GM10266 (cell line): ENCODE results near the gene PCDH7.

Experiments
- DNase-seq: peaks from one replicate; pipeline ENCODE4 v3.0.0; 2012; ENCODE audit errors: extremely low spot score
- CTCF ChIP-seq: IDR thresholded peaks from 2 replicates; pipeline ENCODE4 v1.5.1; 2012; ENCODE audit warnings: mild to moderate bottlenecking, low read depth; ENCODE audit not compliant: control insufficient read depth, insufficient read depth; ENCODE audit errors: missing control alignments

Gene PCDH7

GRCh38 chr4:30722092-30722358, 1.9 kb downstream of the PCDH7 start:
- TF ChIP-seq CTCF: no peak
- no peak for DNase-seq

DNA sequence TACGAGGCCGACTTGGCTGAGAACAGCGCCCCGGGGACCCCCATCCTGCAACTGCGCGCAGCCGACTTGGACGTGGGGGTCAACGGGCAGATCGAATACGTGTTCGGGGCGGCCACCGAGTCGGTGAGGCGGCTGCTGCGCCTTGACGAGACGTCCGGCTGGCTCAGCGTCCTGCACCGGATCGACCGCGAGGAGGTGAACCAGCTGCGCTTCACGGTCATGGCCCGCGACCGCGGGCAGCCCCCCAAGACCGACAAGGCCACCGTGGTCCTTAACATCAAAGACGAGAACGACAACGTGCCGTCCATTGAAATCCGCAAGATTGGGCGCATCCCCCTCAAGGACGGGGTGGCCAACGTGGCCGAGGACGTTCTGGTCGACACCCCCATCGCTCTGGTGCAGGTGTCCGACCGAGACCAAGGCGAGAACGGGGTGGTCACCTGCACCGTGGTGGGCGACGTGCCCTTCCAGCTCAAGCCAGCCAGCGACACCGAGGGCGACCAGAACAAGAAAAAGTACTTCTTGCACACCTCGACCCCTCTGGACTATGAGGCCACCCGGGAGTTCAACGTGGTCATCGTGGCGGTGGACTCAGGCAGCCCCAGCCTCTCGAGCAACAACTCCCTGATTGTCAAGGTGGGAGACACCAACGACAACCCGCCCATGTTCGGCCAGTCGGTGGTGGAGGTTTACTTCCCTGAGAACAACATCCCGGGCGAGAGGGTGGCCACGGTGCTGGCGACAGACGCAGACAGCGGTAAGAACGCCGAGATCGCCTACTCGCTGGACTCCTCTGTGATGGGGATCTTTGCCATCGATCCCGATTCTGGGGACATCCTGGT, 2.4 kb downstream of the PCDH7 start:
- DNase-seq: no peak
- TF ChIP-seq CTCF: no peak

DNA sequence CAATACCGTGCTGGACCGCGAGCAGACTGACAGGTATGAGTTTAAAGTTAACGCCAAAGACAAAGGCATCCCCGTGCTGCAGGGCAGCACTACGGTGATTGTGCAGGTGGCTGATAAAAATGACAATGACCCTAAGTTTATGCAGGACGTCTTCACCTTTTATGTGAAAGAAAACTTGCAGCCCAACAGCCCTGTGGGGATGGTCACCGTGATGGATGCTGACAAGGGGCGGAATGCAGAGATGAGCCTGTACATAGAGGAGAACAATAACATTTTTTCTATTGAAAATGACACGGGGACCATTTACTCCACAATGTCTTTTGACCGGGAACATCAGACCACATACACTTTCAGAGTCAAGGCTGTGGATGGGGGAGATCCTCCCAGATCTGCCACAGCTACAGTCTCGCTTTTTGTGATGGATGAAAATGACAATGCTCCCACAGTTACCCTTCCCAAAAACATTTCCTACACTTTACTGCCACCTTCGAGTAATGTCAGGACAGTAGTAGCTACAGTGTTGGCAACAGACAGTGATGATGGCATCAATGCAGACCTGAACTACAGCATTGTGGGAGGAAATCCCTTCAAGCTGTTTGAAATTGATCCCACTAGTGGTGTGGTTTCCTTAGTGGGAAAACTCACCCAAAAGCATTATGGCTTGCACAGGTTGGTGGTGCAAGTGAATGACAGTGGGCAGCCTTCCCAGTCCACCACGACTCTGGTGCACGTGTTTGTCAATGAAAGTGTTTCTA, 3.2 kb downstream of the PCDH7 start:
- no peak for DNase-seq
- TF ChIP-seq CTCF: no peak

DNA sequence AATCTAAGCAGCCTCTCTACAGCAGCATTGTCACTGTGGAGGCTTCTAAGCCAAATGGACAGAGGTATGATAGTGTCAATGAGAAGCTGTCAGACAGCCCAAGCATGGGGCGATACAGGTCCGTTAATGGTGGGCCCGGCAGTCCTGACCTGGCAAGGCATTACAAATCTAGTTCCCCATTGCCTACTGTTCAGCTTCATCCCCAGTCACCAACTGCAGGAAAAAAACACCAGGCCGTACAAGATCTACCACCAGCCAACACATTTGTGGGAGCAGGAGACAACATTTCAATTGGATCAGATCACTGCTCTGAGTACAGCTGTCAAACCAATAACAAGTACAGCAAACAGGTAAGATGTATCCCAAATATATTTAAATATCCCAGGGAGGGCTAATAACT, 4.1 kb downstream of the PCDH7 start:
- TF ChIP-seq CTCF: no peak
- no peak for DNase-seq

GRCh38 chr4:30725562-30725961, 5.4 kb downstream of the PCDH7 start:
- DNase-seq: no peak
- no peak for TF ChIP-seq CTCF

GRCh38 chr4:30726090-30726675, 6.0 kb downstream of the PCDH7 start:
- DNase-seq: no peak
- no peak for TF ChIP-seq CTCF

GRCh38 chr4:30727409-30727808, 7.2 kb downstream of the PCDH7 start:
- no peak for DNase-seq
- no peak for TF ChIP-seq CTCF
